Measurements from ENCODE around the gene KCNC3.
"Not testable (repeated sequence)": the region's sequence is repeated elsewhere in the genome, so short reads cannot be mapped to it uniquely, and the experiment has no call there.

KCNC3 gene

DNA sequence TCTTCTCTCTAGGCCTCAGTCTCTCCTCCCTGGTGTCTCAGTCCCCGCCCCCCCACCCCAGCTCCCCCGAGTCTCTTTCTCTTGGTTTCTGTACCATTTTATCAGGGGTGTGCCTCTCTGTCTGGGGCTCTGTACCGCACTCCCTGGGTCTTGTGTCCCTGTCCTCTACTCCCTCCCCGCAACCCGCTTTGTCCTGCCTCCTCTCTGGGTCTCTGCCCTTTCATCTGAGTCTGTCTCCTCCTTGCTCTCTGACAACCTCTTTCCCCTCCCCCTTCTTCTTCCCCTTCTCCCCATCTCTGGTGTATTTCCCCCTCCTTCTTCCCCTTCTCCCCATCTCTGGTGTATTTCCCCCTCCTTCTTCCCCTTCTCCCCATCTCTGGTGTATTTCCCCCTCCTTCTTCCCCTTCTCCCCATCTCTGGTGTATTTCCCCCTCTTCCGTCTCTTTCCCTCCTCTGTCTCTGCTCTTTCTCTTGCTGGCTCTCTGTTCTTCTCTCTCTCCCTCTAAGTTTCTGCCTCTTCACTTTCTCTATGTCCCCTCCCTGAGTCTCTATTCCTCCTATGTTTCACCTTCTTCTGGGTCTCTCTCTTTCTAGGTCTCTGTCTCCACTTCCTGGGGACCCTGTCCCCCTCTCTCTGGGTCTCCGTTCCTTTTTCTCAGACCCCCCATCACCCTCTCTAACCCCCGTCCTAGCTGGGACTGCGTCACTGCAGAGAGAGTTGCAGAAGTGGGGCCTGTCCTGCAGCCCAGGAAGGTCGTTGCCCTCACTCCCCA lies 2.2 kb upstream of the KCNC3 start:
- H2AFZ ChIP-seq (ENCODE audit: low read depth), result no peak overlapping the region
- no peak overlapping the region for H3K4me2 ChIP-seq
- H3K27ac ChIP-seq, result no peak overlapping the region
- H3K4me1 ChIP-seq (ENCODE audit: low read depth, poor library complexity, severe bottlenecking), result no peaks in the 10 kb centered on the region
- peaks cover 27% of the 10 kb centered on the region for H3K27me3 ChIP-seq (ENCODE audit: insufficient read depth, low read depth)
- H3K36me3 ChIP-seq (ENCODE audit: insufficient read depth), result no peaks in the 10 kb centered on the region
- TF ChIP-seq, protein P1, sequence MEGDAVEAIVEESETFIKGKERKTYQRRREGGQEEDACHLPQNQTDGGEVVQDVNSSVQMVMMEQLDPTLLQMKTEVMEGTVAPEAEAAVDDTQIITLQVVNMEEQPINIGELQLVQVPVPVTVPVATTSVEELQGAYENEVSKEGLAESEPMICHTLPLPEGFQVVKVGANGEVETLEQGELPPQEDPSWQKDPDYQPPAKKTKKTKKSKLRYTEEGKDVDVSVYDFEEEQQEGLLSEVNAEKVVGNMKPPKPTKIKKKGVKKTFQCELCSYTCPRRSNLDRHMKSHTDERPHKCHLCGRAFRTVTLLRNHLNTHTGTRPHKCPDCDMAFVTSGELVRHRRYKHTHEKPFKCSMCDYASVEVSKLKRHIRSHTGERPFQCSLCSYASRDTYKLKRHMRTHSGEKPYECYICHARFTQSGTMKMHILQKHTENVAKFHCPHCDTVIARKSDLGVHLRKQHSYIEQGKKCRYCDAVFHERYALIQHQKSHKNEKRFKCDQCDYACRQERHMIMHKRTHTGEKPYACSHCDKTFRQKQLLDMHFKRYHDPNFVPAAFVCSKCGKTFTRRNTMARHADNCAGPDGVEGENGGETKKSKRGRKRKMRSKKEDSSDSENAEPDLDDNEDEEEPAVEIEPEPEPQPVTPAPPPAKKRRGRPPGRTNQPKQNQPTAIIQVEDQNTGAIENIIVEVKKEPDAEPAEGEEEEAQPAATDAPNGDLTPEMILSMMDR (conservative IDR thresholded peaks at IDR 0.05; ENCODE audit: low read depth, low read length), result no peak
- H3K4me3 ChIP-seq (IDR thresholded peaks at IDR 0.05; ENCODE audit: insufficient read depth, low read depth, low read length), result no peak overlapping the region
- H3K79me2 ChIP-seq (ENCODE audit: insufficient read depth, low read depth), result no peaks in the 10 kb centered on the region
- H4K20me1 ChIP-seq (ENCODE audit: insufficient read depth), result no peaks in the 10 kb centered on the region
- H3K9ac ChIP-seq, result no peak overlapping the region

DNA sequence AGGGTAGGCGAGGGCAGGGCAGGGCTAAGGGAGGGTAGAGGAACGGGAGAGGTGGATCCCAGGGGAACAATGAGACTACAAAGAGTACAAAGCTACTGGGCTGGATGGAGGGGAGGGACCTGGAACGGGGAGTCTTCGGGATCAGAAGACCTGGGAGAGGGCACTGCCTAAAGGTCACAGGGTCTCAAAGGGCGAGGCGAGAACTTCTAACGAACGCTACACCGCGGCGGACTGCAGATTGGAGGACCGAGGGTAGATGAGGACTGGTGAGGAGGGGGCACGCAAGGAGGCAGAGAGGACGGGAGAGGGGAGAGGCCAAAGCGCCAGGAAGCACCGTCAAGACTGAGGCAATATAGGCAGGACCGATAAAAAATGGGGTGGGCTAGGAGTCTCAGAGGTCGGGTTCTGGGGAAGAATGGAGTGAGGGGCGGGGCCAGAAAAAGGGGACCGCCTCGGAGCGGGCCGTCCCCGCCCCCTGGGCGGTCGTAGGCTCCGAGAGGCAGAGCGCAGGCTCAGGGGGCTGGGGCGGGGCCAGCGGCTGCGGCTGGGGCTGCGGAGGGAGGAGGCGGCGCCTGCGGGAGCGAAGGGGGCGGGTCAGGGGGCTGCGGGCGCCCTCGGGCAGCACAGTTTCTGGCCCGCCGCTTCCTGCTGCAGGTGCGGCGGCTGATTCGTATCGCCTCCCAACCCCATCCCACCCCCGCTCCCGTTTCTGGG lies 1.3 kb upstream of the KCNC3 start:
- H3K27ac ChIP-seq, result no peak overlapping the region
- TF ChIP-seq, protein P1 (conservative IDR thresholded peaks at IDR 0.05; ENCODE audit: low read depth, low read length), result no peak
- H3K4me1 ChIP-seq (ENCODE audit: low read depth, poor library complexity, severe bottlenecking), result no peaks in the 10 kb centered on the region
- H3K79me2 ChIP-seq (ENCODE audit: insufficient read depth, low read depth), result no peaks in the 10 kb centered on the region
- H3K9ac ChIP-seq, result no peak overlapping the region
- H3K4me2 ChIP-seq, result no peak overlapping the region
- H3K36me3 ChIP-seq (ENCODE audit: insufficient read depth), result no peaks in the 10 kb centered on the region
- no peaks in the 10 kb centered on the region for H4K20me1 ChIP-seq (ENCODE audit: insufficient read depth)
- H3K27me3 ChIP-seq (ENCODE audit: insufficient read depth, low read depth), result peaks cover 27% of the 10 kb centered on the region
- no peak overlapping the region for H2AFZ ChIP-seq (ENCODE audit: low read depth)
- no peak overlapping the region for H3K4me3 ChIP-seq (IDR thresholded peaks at IDR 0.05; ENCODE audit: insufficient read depth, low read depth, low read length)

GRCh38 chr19:50329926-50330294 lies 733 bp upstream of the KCNC3 start:
- H3K79me2 ChIP-seq (ENCODE audit: insufficient read depth, low read depth); H3K36me3 ChIP-seq (ENCODE audit: insufficient read depth); H3K27ac ChIP-seq; H2AFZ ChIP-seq (ENCODE audit: low read depth); H4K20me1 ChIP-seq (ENCODE audit: insufficient read depth); H3K9ac ChIP-seq; H3K4me1 ChIP-seq (ENCODE audit: low read depth, poor library complexity, severe bottlenecking); H3K4me3 ChIP-seq (IDR thresholded peaks at IDR 0.05; ENCODE audit: insufficient read depth, low read depth, low read length); H3K4me2 ChIP-seq: not testable (repeated sequence)
- H3K27me3 ChIP-seq (ENCODE audit: insufficient read depth, low read depth), result peaks cover 27% of the 10 kb centered on the region

GRCh38 chr19:50328873-50329145 lies 368 bp downstream of the KCNC3 start:
- no peaks in the 10 kb centered on the region for H4K20me1 ChIP-seq (ENCODE audit: insufficient read depth)
- H3K4me2 ChIP-seq, result no peak overlapping the region
- no peak overlapping the region for H2AFZ ChIP-seq (ENCODE audit: low read depth)
- no peak overlapping the region for H3K4me3 ChIP-seq (IDR thresholded peaks at IDR 0.05; ENCODE audit: insufficient read depth, low read depth, low read length)
- no peaks in the 10 kb centered on the region for H3K36me3 ChIP-seq (ENCODE audit: insufficient read depth)
- TF ChIP-seq, protein P1 (conservative IDR thresholded peaks at IDR 0.05; ENCODE audit: low read depth, low read length), result no peak
- H3K79me2 ChIP-seq (ENCODE audit: insufficient read depth, low read depth), result no peaks in the 10 kb centered on the region
- no peak overlapping the region for H3K27ac ChIP-seq
- H3K27me3 ChIP-seq (ENCODE audit: insufficient read depth, low read depth), result peaks cover 33% of the 10 kb centered on the region
- H3K9ac ChIP-seq, result no peak overlapping the region
- H3K4me1 ChIP-seq (ENCODE audit: low read depth, poor library complexity, severe bottlenecking), result no peaks in the 10 kb centered on the region
